Hematopoietic multipotent progenitor cell treated with erythropoietin and hydrocortisone succinate and interleukin-3 and kit ligand, for 4 days (in vitro differentiated cells): ENCODE results near the gene EGF.
"Not testable (repeated sequence)": the region's sequence is repeated elsewhere in the genome, so short reads cannot be mapped to it uniquely, and the experiment has no call there.

Source experiments
- DNase-seq: peaks from one replicate; pipeline ENCODE4 v3.0.0-alpha.2; 2015

Gene EGF

DNA sequence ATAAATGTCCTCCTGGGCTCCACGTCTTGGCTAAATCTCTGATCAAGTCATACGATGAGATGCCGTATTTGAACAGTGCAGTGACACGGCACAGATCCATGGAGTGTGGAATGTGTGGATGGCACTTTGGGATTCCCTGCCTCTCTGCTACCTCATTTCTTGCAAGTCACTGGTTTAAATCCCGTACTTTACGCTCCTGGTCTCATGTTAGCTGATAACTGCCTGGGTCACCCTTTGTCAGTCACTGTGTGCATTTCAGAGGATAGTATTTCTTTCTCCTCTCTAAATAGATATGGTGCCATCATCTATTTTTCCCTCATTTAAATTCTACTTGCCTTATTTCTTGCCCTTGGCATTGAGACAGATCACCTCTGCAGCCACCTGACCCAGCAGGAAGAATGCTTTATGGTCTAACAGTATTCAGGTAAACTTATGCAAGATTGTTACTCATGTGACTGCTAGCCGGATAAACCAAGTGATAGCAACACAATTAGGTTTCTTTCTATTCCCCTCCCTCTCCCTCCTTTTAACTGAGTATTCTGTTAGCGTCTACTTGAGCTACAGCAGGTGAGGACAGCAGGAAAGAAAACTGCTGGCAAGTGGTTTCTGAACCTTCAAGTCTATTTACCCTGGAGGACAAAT, 2.8 kb downstream of the EGF start:
- no peak for DNase-seq

GRCh38 chr4:109916027-109916409, 3.3 kb downstream of the EGF start:
- no peak for DNase-seq

- DNase-seq = no peak
These were observed 8.7 kb downstream of the EGF start for GRCh38 chr4:109921384-109921808.

GRCh38 chr4:109925396-109925795, 12.7 kb downstream of the EGF start:
- DNase-seq = no peak

- DNase-seq = no peak
These were observed 15.8 kb downstream of the EGF start for GRCh38 chr4:109928327-109929045.

GRCh38 chr4:109930464-109930863, 17.8 kb downstream of the EGF start:
- DNase-seq = no peak

- DNase-seq = no peak
These were observed 18.2 kb downstream of the EGF start for GRCh38 chr4:109930872-109931271.

GRCh38 chr4:109931318-109931717, 18.6 kb downstream of the EGF start:
- DNase-seq = no peak

DNA sequence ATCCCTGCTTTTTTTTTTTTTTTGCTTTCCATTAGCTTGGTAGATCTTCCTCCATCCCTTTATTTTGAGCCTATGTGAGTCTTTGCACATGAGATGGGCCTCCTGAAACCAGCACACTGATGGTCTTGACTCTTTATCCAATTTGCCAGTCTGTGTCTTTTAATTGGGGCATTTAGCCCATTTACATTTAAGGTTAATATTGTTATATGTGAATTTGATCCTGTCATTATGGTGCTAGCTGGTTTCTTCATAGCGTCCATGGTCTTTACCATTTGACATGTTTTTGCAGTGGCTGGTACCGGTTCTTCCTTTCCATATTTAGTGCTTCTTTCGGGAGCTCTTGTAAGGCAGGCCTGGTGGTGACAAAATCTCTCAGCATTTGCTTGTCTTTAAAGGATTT, 24.7 kb downstream of the EGF start:
- not testable (repeated sequence) for DNase-seq

DNA sequence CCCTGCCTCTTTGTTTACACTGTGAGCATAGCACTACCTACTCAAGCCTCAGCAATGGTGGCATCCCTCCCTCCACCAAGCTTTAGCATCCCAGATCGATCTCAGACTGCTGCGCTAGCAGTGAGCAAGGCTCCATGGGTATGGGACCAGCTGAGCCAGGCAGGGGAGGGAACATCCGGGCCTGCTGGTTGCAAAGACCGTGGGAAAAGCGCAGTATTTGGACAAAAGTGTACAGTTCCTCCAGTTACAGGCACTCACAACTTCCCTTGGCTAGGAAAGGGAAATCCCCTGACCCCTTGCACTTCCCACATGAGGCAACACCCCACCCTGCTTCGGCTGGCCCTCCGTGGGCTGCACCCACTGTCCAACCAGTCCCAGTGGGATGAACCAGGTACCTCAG, 26.5 kb downstream of the EGF start:
- no peak for DNase-seq

GRCh38 chr4:109942292-109942926, 29.7 kb downstream of the EGF start:
- no peak for DNase-seq

- no peak for DNase-seq
These were observed 31.1 kb downstream of the EGF start for GRCh38 chr4:109943745-109944144.

- DNase-seq = no peak
These were observed 31.9 kb downstream of the EGF start for GRCh38 chr4:109944591-109944990.

GRCh38 chr4:109945056-109945455, 32.4 kb downstream of the EGF start:
- DNase-seq = no peak

GRCh38 chr4:109946120-109946519, 33.4 kb downstream of the EGF start:
- DNase-seq = no peak

GRCh38 chr4:109947457-109947856, 34.8 kb downstream of the EGF start:
- DNase-seq = no peak

DNA sequence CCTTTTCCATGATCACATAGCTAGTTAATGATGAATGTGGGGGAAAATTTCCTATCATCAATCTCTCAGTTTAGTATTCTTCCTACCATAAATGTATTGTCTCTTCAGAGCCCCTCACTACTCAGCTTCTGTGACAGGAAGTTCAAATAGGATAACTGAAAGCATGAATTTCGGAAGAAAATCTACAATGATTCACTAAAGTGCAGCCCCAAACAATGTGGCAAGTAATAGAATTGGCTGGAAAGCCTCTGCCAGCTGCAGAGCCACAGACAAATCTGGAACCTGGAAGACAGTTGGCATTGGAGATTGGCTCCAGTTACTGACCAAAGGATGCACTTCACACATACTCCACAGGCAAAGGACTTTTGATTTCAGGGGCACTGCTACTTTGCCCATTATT, 35.2 kb downstream of the EGF start:
- DNase-seq = no peak

- DNase-seq = not testable (repeated sequence)
These were observed 36.5 kb downstream of the EGF start for GRCh38 chr4:109949099-109949718.

- no peak for DNase-seq
These were observed 39.9 kb downstream of the EGF start for GRCh38 chr4:109952612-109953011.

GRCh38 chr4:109953556-109953955, 40.9 kb downstream of the EGF start:
- DNase-seq = no peak

DNA sequence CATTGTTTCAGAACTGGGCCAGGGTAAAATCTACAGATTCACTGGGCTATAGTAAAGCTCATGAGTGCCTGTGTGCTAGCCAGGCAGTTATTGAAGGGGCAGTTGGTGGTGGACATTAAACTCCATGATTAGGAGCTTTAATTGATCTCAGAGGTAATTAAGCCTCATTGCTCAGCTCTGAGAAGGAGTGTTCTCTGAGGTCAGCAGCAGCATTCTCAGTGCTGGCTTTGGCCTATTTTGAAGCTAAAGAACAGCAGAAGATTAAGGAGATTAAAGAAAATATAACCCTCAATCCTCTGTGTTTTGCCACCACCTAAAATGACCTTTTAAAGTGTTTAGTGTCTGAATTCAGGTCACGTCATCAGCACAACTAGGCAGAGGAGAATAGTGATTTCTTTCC, 42.5 kb downstream of the EGF start:
- DNase-seq = no peak

- no peak for DNase-seq
These were observed 44.5 kb downstream of the EGF start for GRCh38 chr4:109957227-109957626.

DNA sequence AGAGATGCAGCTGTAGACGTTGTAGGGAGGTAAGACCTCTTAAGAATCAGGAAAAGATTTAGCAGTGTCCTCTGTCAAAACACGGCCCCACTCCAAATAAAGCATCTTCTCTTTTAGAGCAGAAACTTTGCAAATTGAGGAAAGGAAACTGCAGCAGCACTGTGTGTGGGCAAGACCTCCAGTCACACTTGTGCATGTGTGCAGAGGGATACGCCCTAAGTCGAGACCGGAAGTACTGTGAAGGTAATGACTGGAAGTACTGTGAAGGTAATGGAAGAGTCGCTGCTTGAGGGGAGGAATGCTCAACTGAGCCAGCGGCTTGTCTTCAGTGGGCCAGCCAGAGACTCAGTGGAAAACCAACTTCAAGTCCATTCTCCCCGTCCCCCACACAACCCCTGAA, 46.5 kb downstream of the EGF start:
- DNase-seq = no peak

GRCh38 chr4:109962401-109962800, 49.7 kb downstream of the EGF start:
- DNase-seq = no peak
